ENCODE results near the gene TBC1D10A.

- TF ChIP-seq CTCF (IDR thresholded peaks at IDR 0.05 in 2 of 3, conservative IDR thresholded peaks at IDR 0.05 in 1 of 3; ENCODE audit: borderline replicate concordance in 1 of 3, insufficient read depth in 1 of 3, low read depth in 2 of 3, low read length in 2 of 3) (no peak), RAD21 (IDR thresholded peaks at IDR 0.05; ENCODE audit: low read depth) (no peak), EZH2phosphoT487 (IDR thresholded peaks at IDR 0.05; ENCODE audit: borderline replicate concordance) (no peak), EGR1 (IDR thresholded peaks at IDR 0.05; ENCODE audit: low read depth) (no peak), POLR2A (IDR thresholded peaks at IDR 0.05; ENCODE audit: borderline replicate concordance, extremely low read depth, insufficient read depth, insufficient read length) (no peak), POLR2AphosphoS5 (IDR thresholded peaks at IDR 0.05; ENCODE audit: low read depth, low read length) (no peak), EZH2 (IDR thresholded peaks at IDR 0.05) (no peak)
Observed at GRCh38 chr22:30335236-30335635, 8.5 kb upstream of the TBC1D10A start.

Data from HCT116 (cell line).